Breast epithelium (tissue), 4 donors: Measurements from ENCODE around the gene ACOXL. TPM values are rescaled to one million over a fixed set of nuclear protein-coding genes. Genes with fewer than 3 reads are reported as not detected.

ENCODE experiments used
- DNase-seq, 2 donors: peaks; one replicate each; pipeline ENCODE4 v3.0.0-alpha.2; 2019; ENCODE audit warnings: low spot score in 2 of 2
- H3K27ac ChIP-seq, 2 donors: fragments of 200-600 bp; sonication (generic) in 1 of 2; one replicate each; pipeline ENCODE4 v1.5.1; 2016 to 2019; ENCODE audit warnings: mild to moderate bottlenecking in 1 of 2
- H3K27me3 ChIP-seq, 2 donors: fragments of 200-600 bp; sonication (generic) in 1 of 2; one replicate each; pipeline versions ENCODE4 v1.5.1 to v1.6.0; 2017 to 2019; ENCODE audit warnings: control low read depth in 1 of 2, mild to moderate bottlenecking in 1 of 2
- H3K36me3 ChIP-seq: fragments of 200-600 bp; one replicate; pipeline ENCODE4 v1.5.1; 2019
- H3K4me1 ChIP-seq, 2 donors: fragments of 200-600 bp; sonication (generic); one replicate each; pipeline ENCODE4 v1.5.1; 2016 to 2019; ENCODE audit warnings: control low read depth in 1 of 2
- H3K4me3 ChIP-seq, 3 donors: fragments of 200-600 bp; sonication (generic); 1 replicate in 2 of 3; 2 replicates in 1 of 3; pipeline ENCODE4 v1.5.1; 2016 to 2019; ENCODE audit warnings: mild to moderate bottlenecking in 3 of 3, moderate library complexity in 2 of 3
- H3K9me3 ChIP-seq, 2 donors: fragments of 200-600 bp; sonication (generic) in 1 of 2; one replicate each; pipeline ENCODE4 v1.5.1; 2016 to 2019; ENCODE audit warnings: control low read depth in 1 of 2
- POLR2A ChIP-seq: fragments of 450-650 bp; IDR thresholded peaks from one replicate; pipeline ENCODE4 v1.6.1; 2016; ENCODE audit warnings: antibody characterized with exemption, mild to moderate bottlenecking, moderate library complexity
- POLR2AphosphoS5 ChIP-seq, 3 donors: sonication (generic); formaldehyde crosslinking; IDR thresholded peaks; one replicate each; pipeline ENCODE4 v1.6.1; 2017; ENCODE audit warnings: antibody characterized with exemption in 3 of 3
- intact Hi-C: fragments of 100-400 bp; cut with DNase I; formaldehyde crosslinking; loops from one replicate; pipeline ENCODE4 v1.15.1; 2023; ENCODE audit warnings: low total_unique reads
- total RNA-seq, 3 donors: library from RNA; depleted of rRNA; stranded (reverse); fragments of >200 nt; gene quantifications; one replicate each; pipeline ENCODE4 v1.1.0, GENCODE V29; 2016
- TF ChIP-seq, protein P1 (sequence below), 3 donors: fragments of 450-650 bp; IDR thresholded peaks; one replicate each; pipeline ENCODE4 v1.5.1; 2016 to 2017; ENCODE audit warnings: antibody characterized with exemption in 3 of 3, mild to moderate bottlenecking in 3 of 3, moderate library complexity in 3 of 3

The ACOXL gene
- total RNA-seq, 3 donors from 2014 or later = not detected

DNA sequence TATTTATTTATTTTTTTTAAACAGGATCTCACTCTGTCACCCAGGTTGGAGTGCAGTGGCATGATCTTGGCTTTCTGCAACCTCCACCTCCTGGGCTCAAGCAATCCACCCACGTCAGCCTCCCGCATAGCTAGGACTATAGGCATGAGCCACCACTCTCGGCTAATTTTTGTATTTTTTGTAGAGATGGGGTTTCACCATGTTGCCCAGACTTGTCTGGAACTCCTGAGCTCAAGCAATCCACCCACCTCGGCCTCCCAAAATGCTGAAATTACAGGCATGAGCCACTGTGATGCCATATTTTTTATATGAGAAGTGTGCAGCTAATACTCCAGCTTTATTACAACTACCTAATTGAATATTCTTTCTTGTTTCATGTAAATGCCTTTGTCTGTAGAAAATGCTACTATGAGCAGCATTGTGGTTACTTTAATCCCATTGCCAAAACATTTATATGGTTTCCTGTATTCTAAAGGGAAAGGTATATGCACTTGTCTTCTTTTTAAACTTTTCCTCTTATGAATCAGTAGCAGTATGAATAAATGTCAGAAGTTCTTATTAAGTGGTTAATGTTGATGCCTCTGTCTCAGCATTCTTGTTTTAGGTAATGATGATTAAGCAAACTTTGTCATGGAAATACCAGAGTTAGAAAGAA is 378.9 kb downstream of the ACOXL start:
- H3K4me3 ChIP-seq = no peak overlapping the region
- DNase-seq = no peak
- no peaks in the 10 kb centered on the region for H3K27me3 ChIP-seq
- H3K36me3 ChIP-seq = no peaks in the 10 kb centered on the region
- TF ChIP-seq POLR2A (no peak), POLR2AphosphoS5 (IDR thresholded peaks at IDR 0.05) (no peak)
- TF ChIP-seq, protein P1, sequence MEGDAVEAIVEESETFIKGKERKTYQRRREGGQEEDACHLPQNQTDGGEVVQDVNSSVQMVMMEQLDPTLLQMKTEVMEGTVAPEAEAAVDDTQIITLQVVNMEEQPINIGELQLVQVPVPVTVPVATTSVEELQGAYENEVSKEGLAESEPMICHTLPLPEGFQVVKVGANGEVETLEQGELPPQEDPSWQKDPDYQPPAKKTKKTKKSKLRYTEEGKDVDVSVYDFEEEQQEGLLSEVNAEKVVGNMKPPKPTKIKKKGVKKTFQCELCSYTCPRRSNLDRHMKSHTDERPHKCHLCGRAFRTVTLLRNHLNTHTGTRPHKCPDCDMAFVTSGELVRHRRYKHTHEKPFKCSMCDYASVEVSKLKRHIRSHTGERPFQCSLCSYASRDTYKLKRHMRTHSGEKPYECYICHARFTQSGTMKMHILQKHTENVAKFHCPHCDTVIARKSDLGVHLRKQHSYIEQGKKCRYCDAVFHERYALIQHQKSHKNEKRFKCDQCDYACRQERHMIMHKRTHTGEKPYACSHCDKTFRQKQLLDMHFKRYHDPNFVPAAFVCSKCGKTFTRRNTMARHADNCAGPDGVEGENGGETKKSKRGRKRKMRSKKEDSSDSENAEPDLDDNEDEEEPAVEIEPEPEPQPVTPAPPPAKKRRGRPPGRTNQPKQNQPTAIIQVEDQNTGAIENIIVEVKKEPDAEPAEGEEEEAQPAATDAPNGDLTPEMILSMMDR (IDR thresholded peaks at IDR 0.05) = no peak
- H3K27ac ChIP-seq = no peak overlapping the region
- no peaks in the 10 kb centered on the region for H3K4me1 ChIP-seq
- H3K9me3 ChIP-seq = no peaks in the 10 kb centered on the region
- intact Hi-C loops = no loop called here

DNA sequence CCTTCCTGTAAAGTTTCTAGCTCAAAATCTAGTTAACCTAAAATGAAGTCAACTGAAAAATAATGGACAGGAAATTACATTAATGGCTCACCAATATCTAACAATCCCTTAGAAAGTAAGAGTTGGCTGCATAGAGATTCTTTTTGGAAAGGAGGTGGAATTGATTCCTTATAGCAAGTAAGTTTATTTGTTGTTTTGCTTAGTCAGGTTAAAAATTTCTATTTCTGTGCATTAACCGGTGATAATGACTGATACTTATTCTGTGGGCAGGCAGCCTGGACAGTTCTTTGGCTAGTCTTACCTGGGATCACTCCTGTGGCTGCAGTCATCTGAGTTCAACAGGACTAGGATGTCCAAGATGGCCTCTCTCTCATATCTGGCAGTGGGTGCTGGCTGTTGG is 381.5 kb downstream of the ACOXL start:
- intact Hi-C loops = no loop called here
- DNase-seq = no peak
- Histone ChIP-seq H3K9me3 (no peaks in the 10 kb centered on the region), H3K27ac (no peak overlapping the region), H3K27me3 (no peaks in the 10 kb centered on the region), H3K4me3 (no peak overlapping the region), H3K36me3 (no peaks in the 10 kb centered on the region), H3K4me1 (no peaks in the 10 kb centered on the region)
- TF ChIP-seq POLR2AphosphoS5 (IDR thresholded peaks at IDR 0.05) (no peak), POLR2A (no peak)
- TF ChIP-seq, protein P1 (IDR thresholded peaks at IDR 0.05) = no peak

DNA sequence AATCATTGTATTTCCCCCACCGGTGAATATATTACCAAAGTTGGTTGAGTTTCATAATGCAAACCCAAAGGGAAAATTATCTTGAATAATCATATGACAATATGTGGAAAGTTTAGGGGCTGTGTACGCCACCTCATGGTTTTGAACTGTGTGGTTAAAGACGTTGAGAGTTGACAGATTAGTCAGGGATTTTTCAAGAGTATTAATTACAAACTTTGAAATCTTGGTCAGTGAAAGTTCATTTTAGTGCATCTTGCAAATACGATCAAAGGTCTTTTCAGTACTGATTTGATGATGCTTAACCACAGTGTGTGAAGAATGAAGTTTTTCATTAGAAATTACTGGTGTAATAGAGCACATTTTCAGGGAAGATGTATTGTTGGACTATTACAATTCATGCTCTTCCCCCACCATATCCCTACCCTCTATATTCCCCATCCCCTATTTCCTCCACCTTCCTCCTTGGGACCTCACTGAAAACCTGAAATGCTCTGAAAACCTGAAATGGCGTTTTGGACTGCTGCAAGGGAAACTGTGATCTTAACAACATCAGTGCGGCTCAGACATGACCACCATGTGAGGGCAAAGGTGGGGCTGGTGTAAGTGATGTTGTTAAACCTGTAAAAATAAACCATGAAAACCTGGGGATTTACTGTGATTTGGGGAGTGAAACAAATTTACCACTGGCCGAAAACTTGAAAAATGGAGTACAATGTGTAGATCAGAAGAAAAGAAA is 383.8 kb downstream of the ACOXL start:
- H3K4me1 ChIP-seq = no peaks in the 10 kb centered on the region
- TF ChIP-seq POLR2AphosphoS5 (IDR thresholded peaks at IDR 0.05) (no peak), POLR2A (no peak)
- TF ChIP-seq, protein P1 (IDR thresholded peaks at IDR 0.05) = no peak
- no peaks in the 10 kb centered on the region for H3K9me3 ChIP-seq
- H3K36me3 ChIP-seq = no peaks in the 10 kb centered on the region
- no peak for DNase-seq
- no peak overlapping the region for H3K4me3 ChIP-seq
- no peaks in the 10 kb centered on the region for H3K27me3 ChIP-seq
- intact Hi-C loops = no loop called here
- H3K27ac ChIP-seq = no peak overlapping the region

DNA sequence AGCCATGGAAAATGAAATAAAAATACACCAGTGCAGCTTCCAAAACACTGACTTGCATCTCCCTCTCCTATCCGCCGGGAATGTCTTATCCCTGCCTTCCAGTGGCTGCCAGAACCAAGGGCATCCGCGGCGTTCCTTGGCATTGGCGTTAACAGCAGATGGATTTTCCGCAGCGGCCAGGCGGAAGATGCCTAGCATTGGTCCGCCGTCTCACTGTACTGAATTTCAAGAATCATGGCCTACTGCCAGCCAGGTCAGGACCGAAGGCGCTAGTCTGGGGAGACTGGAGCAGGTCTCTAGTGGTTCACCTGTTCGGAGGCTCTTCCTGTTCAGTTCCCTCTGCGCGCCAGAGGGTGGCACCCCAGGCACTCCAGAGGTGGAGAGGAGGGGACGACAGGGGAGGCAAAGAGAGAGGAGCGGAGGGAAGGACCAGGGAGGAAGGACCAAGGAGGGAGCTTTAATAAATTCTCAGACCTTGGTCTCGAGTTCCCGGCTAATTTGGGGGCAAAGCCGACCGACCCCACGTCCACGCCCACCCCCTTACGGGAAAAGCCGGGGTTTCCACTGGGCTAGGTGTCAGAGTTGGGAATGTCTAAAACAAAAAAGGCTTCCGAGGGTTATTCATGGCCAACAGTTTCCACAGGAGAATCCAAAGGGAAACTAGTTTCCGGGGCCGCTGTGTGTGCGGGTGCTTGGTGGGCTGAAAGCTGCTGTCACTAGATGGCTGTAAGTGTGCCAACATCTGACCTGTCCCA is 384.6 kb downstream of the ACOXL start:
- peak; percentile 78 to 83 for DNase-seq
- H3K27me3 ChIP-seq = no peaks in the 10 kb centered on the region
- intact Hi-C loops = no loop called here
- no peaks in the 10 kb centered on the region for H3K36me3 ChIP-seq
- peak overlapping the region; percentile 40 to 90 (median 82) for H3K4me3 ChIP-seq
- TF ChIP-seq, protein P1 (IDR thresholded peaks at IDR 0.05) = peak; percentile 83 to 93 (median 86)
- TF ChIP-seq POLR2A (no peak), POLR2AphosphoS5 (IDR thresholded peaks at IDR 0.05) (peak in 2 of 3 donors; percentile 15 to 20)
- H3K9me3 ChIP-seq = no peaks in the 10 kb centered on the region
- H3K27ac ChIP-seq = peak overlapping the region; percentile 50 to 54
- no peaks in the 10 kb centered on the region for H3K4me1 ChIP-seq
